22Rv1 (cell line): Measurements from ENCODE around the gene CCDC174.

ENCODE experiments used
- CTCF ChIP-seq: fragments of 450-650 bp; IDR thresholded peaks from 2 replicates; pipeline ENCODE4 v1.5.1; 2017; ENCODE audit warnings: mild to moderate bottlenecking
- ZFX ChIP-seq: fragments of 450-650 bp; IDR thresholded peaks from 2 replicates; pipeline ENCODE4 v1.6.1; 2017; ENCODE audit warnings: antibody characterized with exemption, borderline replicate concordance

DNA sequence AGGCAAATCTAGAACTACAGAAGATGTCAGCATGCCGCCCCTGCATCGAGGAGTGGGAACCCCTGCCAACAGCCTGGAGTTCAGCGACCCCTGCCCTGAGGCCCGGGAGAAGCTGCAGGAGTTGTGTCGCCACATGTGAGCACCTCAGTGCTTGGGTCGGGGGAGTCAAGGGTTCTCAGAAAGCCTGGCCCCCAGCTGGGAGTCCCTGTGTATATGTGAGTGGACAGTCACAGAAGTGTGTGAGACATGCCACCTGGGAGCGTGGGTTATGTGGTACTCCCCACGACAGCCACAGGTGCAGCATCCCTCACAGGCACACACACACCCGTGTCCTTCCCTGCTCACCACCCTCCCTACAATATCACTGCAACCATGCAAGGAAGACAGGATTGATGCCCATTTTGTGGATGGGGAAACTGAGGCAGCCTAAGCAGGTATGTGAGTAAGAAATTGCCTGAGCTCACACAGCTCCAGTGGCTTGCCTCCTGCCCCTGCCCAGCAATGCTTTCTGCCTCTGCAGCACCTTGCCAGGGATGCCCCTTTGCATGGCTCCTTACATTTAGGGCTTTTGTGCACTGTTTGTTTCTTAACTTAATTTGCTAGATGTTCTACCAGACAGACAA, 51.7 kb downstream of the CCDC174 start:
- no peak for TF ChIP-seq CTCF
- no peak for TF ChIP-seq ZFX
